HG03460 (cell line): ENCODE measurements around the gene NAALADL2.
"Not testable (repeated sequence)": the region's sequence is repeated elsewhere in the genome, so short reads cannot be mapped to it uniquely, and the experiment has no call there.

Experiments
- ATAC-seq: cut with Tn5 transposase; IDR thresholded peaks from one replicate; pipeline ENCODE4 v1.9.1; 2021; ENCODE audit not compliant: unreplicated experiment

The NAALADL2 gene

GRCh38 chr3:175121225-175121624 lies 262.1 kb downstream of the NAALADL2 start:
- no peak for ATAC-seq

DNA sequence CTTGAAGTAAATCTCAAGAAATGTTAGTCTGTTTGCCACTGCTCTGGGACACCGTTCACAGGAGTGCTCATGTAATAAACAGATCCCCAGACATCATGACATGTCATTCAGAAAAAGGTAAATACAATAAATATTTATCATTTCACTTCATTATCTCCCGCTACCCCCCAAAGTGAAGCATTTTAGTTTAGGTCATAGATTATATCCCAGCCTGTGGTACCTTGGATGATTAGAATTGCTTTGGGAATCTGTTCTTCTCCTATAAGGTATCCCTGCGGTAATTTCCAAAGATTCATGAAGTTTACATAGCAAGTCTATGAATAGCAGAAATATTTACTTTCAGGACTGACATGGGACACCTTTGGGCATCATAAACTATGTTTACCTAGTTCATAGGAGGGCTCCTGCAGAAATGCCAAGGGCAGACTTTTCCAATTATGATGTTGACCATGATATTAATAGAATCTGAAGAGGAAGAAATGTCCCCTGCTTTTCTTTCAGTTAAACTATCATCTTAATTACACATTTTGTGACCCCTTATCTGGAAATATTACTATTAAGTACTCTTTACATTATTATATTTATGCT lies 268.0 kb downstream of the NAALADL2 start:
- ATAC-seq = no peak

DNA sequence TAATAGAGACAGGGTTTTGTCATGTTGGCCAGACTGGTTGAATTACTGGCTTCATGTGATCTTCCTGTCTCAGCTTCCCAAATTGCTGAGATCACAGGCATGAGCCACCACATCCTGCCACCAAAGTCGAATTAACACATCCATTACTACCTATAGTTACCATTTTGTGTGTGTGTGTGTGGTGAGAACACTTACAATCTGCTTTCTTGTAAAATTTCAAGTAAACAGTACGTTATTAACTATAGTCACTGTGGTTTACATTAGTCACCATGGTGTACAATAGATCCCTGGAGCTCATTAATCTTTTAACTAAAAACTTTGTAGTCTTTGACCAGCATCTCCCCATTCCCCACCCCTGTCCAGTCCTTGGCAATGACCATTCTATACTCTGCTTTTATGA lies 270.0 kb downstream of the NAALADL2 start:
- ATAC-seq = no peak

DNA sequence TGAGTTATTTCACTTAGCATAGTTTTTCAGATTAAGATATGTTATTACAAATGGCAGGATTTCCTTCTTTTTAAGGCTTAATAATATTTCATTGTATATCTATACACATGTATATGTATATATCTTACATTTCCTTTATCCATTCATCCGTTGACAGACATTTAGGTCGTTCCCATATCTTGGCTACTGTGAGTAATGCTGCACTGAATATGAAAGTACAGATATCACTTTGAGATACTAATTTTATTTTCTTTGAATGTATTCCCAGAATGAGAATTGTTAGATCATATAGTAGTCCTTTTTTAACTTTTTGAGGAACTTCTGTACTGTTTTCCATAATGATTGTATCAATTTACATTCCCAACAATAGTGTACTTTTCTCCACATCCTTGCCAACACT lies 270.4 kb downstream of the NAALADL2 start:
- ATAC-seq = no peak

DNA sequence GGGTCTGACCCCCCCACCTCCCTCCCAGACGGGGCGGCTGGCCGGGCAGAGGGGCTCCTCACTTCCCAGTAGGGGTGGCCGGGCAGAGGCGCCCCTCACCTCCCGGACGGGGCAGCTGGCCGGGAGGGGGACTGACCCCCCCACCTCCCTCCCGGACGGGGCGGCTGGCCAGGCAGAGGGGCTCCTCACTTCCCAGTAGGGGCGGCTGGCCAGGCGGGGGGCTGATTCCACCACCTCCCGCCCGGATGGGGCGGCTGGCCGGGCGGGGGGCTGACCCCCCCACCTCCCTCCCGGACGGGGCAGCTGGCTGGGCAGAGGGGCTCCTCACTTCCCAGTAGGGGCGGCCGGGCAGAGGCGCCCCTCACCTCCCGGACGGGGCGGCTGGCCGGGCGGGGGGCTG lies 272.7 kb downstream of the NAALADL2 start:
- ATAC-seq = not testable (repeated sequence)

- ATAC-seq = not testable (repeated sequence)
Observed at GRCh38 chr3:175132706-175133105, 273.6 kb downstream of the NAALADL2 start.

DNA sequence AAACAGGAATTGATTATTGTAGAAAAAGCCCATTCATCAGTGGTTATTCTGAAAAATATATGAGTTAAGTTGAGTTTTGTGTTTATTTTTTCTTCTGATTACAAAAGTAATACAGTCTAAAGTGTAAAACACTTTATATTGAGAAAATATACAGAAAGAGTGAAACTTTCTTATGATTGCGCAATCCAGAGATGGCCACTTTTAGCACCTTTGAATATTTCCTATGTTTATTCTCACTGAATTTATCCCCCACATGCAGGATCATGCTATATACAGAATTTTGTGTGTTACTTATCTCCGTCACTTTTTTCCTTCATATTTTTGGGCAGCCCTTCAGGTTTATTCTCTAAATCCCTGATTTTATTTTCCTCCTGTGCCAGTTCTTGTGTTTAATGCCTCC lies 285.2 kb downstream of the NAALADL2 start:
- ATAC-seq = no peak

GRCh38 chr3:175146258-175146657 lies 287.1 kb downstream of the NAALADL2 start:
- no peak for ATAC-seq

GRCh38 chr3:175149675-175150074 lies 290.5 kb downstream of the NAALADL2 start:
- ATAC-seq = peak; percentile 86

GRCh38 chr3:175150812-175151401 lies 291.8 kb downstream of the NAALADL2 start:
- no peak for ATAC-seq

GRCh38 chr3:175153595-175153994 lies 294.5 kb downstream of the NAALADL2 start:
- no peak for ATAC-seq

DNA sequence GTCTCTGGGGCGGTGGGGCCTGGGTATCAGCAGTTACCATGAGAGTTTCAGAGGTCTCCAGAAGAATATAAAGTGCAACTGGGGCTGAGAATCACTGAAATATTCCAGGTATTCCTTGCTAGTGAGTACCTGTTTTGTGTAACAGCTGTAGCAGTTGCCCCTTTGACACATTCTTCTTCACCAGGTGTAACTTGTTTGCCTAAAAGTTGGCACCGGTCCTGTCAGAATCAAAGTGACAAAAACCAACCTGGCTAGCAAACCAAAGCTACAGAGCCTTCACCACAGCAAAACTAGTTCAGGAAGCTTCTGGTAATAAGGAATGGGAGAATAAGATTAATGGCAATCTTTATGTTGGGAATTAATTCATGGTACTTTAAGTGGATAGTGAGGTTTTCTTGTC lies 296.0 kb downstream of the NAALADL2 start:
- no peak for ATAC-seq

- ATAC-seq = no peak
Observed at GRCh38 chr3:175159202-175159601, 300.1 kb downstream of the NAALADL2 start.

GRCh38 chr3:175161291-175161690 lies 302.2 kb downstream of the NAALADL2 start:
- no peak for ATAC-seq

DNA sequence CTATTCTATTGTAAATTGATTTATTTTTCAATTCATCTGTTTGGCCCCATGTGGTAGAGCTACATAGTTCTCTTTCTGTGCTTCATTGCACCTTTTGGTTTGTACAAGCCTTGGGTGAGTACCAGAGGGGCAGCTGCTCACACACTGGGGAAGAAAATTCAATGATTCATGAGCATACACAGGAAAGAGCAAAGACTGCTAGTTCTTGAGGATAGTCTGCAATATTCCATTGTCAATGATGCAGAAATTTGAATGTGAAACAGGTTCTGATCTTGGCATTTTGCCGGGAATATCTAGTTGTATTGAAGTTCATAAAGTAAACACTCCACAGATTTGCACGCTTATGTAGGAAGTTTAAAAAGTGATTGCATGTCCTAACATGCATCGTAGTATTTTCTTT lies 304.6 kb downstream of the NAALADL2 start:
- no peak for ATAC-seq

DNA sequence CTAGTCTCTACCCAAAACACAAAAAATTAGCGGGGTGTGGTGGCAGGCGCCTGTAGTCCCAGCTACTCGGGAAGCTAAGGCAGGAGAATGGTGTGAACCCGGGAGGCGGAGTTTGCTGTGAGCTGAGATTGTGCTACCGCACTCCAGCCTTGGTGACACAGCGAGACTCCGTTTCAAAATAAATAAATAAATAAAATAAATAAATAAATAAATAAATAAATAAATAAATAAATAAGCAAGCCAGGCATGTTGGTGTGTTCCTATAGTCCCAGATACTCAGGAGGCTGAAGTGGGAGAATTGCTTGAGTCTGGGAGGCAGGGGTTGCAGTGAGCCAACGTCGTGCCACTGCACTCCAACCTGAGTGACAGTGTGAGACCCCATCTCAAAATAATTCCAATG lies 314.0 kb downstream of the NAALADL2 start:
- not testable (repeated sequence) for ATAC-seq

- no peak for ATAC-seq
Observed at GRCh38 chr3:175176556-175176955, 317.4 kb downstream of the NAALADL2 start.

GRCh38 chr3:175179055-175179454 lies 319.9 kb downstream of the NAALADL2 start:
- ATAC-seq = no peak

DNA sequence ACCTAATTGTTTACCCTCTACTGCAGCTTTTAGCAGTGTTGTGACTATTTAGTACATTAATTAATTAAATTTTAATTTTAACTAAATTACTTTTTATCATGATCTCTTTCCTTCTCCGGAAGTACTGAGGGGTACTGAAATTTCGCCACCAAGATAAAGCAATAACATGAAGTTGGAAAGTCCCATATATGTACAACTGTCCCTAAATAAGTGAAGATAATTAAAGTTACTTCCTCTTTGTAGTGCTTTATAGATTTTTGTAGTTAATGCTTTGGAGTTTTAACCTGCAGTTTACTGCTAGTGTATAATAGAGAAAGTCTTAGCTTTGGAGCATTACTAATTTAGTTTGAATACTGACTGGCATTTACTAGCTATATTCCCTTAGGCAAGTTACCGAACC lies 325.3 kb downstream of the NAALADL2 start:
- ATAC-seq = no peak

- ATAC-seq = no peak
Observed at GRCh38 chr3:175185903-175186302, 326.8 kb downstream of the NAALADL2 start.

DNA sequence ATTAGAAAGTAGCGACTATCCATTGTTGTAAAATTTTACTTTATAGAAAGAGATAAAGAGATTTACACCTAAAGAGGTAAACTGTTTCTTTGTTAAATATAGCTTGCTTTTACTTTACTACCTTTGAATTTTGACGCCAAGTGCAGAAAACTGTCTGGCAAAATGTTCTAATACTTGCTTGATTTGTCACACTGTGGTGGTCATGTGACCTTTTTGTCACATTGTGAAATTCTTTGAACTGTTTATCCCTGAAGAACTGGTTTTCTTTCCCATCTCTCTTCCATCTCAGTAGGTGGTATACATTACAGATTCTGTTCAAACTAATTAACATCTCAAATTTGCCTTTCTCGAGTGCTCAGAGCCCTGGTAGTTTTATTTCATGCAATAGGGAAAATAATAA lies 327.4 kb downstream of the NAALADL2 start:
- no peak for ATAC-seq

GRCh38 chr3:175187586-175187985 lies 328.5 kb downstream of the NAALADL2 start:
- no peak for ATAC-seq

- no peak for ATAC-seq
Observed at GRCh38 chr3:175192536-175192935, 333.4 kb downstream of the NAALADL2 start.
